Left hindlimb (tissue), 1 donor: ENCODE measurements around the gene NAALADL1.
"Not testable (repeated sequence)": the region's sequence is repeated elsewhere in the genome, so short reads cannot be mapped to it uniquely, and the experiment has no call there.

Experiments
- DNase-seq: peaks from one replicate; pipeline ENCODE4 v3.0.0-alpha.2; 2018

NAALADL1 gene

GRCh38 chr11:65013130-65013887 is 45.0 kb downstream of the NAALADL1 start:
- peak; percentile 95 for DNase-seq

- DNase-seq: no peak
Observed at GRCh38 chr11:65008873-65009272, 49.5 kb downstream of the NAALADL1 start.

DNA sequence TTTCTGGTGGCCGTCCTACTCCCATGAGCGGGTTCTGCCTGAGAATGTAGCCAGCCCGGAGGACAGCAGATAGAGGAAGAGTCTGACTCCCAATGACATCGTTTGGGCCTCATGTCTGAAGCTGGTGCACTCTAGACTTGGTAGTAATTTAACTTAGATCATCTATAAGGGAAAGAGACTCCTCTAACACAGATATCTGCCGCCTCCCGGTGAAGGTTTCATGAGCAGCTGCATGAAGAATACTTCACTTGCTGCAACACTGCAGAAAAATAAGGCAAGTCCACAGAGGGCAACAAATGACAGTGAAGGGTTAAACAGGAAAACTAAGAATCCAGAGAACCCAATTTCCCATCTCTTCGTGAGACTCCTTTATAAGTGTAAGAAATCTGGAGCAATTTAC is 50.3 kb downstream of the NAALADL1 start:
- DNase-seq: no peak

- DNase-seq: not testable (repeated sequence)
Observed at GRCh38 chr11:65003968-65004367, 54.4 kb downstream of the NAALADL1 start.

GRCh38 chr11:65003282-65003681 is 55.1 kb downstream of the NAALADL1 start:
- DNase-seq: no peak

DNA sequence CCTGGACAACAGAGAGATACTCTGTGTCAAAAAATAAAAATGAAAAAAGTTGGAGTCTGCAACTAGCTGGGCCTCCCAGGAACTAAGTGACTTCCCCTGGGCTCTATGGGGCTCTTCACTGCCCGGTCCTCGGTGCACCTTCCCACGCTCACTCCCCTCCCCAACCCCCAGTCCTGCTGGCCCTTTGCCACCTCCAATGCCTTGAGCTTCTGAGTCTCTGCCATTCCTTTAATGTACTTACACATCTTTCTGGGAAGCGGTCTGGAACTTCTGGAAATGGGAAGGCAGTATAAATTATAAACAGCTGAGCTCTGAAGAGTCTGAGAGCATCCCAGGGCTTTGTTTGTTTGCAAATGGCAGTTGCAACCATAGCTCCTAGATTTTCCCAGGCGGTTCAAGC is 55.6 kb downstream of the NAALADL1 start:
- no peak for DNase-seq

GRCh38 chr11:64999478-64999877 is 58.9 kb downstream of the NAALADL1 start:
- DNase-seq: no peak

- DNase-seq: no peak
Observed at GRCh38 chr11:64998690-64999431, 59.5 kb downstream of the NAALADL1 start.

DNA sequence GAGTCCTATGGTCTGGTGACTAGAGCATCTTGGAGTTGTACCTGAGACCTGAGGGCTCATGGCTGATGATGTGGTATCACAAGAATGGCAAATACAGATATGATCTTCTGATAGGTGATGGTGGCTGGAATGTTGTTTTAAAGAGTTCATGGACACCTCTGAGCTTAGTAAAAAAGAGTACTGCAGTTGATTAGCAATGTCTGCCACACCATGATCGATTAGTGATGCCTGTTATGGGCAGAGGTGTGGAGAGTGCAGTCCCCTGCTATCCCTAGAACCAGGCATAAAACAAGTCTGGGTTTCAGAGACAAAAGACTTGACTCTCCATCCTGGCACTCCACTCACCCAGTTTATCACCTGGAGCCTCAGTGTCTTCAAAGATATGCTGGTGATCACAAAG is 60.2 kb downstream of the NAALADL1 start:
- DNase-seq: no peak

DNA sequence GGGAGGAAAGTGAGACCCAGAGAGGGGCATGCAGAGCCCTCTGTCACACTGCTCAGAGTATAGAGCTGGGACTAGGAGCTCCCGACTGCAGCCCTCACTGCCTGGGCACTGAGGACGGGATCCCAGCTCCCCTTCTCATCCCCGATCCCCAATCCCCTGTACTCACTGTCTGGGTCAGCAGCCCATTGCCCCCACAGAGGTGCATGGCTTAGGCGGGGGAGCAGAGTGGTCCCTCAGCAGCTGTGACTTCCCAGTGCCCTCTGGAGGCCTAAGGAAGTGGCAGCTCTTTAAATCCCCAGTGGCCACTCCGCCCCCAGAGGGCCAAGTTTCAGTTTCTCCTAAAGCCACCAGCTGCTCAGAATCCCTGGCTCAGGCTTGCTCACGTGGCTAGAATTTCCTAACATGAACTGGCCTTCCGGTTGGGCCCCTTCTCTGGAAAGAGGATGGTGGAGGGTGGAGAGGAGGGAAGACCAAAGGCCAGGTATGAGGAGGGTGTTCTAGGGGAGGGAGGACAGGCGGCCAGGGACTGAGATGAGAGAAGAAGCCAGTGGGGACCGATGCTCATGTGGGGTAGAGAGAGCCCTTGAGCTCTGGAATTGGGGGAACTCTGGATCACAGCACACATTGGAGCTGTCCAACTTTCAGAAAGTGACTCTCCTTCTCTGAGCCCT is 61.5 kb downstream of the NAALADL1 start, which contains the start of gene BATF2:
Gene BATF2, minus strand, starts transcription at position 262 of the 671 bp plus-strand sequence. Its CDS starts 57 bp downstream, at position 205.
- peak; percentile 67 for DNase-seq

DNA sequence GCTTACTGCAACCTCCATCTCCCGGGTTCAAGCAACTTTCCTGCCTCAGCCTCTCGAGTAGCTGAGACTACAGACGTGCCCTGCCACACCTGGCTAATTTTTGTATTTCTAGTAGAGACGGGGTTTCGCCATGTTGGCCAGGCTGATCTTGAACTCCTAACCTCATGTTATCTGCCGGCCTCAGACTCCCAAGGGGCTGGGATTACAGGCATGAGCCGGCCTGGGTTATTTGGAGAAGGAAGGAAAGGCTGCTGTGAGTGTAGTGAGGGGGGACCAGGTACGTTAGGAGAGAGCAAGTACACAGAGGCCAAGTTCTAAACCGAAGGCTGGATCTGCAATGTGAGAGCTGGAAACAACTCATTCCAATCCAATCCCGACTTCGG is 62.0 kb downstream of the NAALADL1 start:
- DNase-seq: no peak
